ENCODE measurements around the gene AMHR2.

DNA sequence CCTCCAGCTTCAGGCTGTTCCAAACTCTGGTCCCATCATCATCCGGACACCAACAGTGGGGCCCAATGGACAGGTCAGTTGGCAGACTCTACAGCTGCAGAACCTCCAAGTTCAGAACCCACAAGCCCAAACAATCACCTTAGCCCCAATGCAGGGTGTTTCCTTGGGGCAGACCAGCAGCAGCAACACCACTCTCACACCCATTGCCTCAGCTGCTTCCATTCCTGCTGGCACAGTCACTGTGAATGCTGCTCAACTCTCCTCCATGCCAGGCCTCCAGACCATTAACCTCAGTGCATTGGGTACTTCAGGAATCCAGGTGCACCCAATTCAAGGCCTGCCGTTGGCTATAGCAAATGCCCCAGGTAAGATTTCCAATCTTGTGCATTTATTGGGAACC lies 40.4 kb upstream of the AMHR2 start:
- TF ChIP-seq EZH2 (IDR thresholded peaks at IDR 0.05; ENCODE audit: insufficient read depth, low read length), result no peak
- TF ChIP-seq, protein P1, sequence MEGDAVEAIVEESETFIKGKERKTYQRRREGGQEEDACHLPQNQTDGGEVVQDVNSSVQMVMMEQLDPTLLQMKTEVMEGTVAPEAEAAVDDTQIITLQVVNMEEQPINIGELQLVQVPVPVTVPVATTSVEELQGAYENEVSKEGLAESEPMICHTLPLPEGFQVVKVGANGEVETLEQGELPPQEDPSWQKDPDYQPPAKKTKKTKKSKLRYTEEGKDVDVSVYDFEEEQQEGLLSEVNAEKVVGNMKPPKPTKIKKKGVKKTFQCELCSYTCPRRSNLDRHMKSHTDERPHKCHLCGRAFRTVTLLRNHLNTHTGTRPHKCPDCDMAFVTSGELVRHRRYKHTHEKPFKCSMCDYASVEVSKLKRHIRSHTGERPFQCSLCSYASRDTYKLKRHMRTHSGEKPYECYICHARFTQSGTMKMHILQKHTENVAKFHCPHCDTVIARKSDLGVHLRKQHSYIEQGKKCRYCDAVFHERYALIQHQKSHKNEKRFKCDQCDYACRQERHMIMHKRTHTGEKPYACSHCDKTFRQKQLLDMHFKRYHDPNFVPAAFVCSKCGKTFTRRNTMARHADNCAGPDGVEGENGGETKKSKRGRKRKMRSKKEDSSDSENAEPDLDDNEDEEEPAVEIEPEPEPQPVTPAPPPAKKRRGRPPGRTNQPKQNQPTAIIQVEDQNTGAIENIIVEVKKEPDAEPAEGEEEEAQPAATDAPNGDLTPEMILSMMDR (IDR thresholded peaks at IDR 0.05; ENCODE audit: insufficient read depth, low read depth, low read length), result no peak
